ENCODE data around the gene MAP3K21.

MAP3K21 gene

GRCh38 chr1:233368106-233368788, 40.7 kb downstream of the MAP3K21 start:
- DNase-seq (ENCODE audit: low spot score), result no peak
- no peak for TF ChIP-seq CTCF (IDR thresholded peaks at IDR 0.05; ENCODE audit: extremely low read depth, missing control alignments)

GRCh38 chr1:233368789-233369130, 41.2 kb downstream of the MAP3K21 start:
- DNase-seq (ENCODE audit: low spot score), result no peak
- TF ChIP-seq CTCF (IDR thresholded peaks at IDR 0.05; ENCODE audit: extremely low read depth, missing control alignments), result no peak

GRCh38 chr1:233372218-233373120, 44.9 kb downstream of the MAP3K21 start:
- TF ChIP-seq CTCF (IDR thresholded peaks at IDR 0.05; ENCODE audit: extremely low read depth, missing control alignments), result no peak
- no peak for DNase-seq (ENCODE audit: low spot score)

- TF ChIP-seq CTCF (IDR thresholded peaks at IDR 0.05; ENCODE audit: extremely low read depth, missing control alignments), result no peak
- DNase-seq (ENCODE audit: low spot score), result no peak
Observed at GRCh38 chr1:233373226-233373625, 45.7 kb downstream of the MAP3K21 start.

GRCh38 chr1:233375653-233376052, 48.1 kb downstream of the MAP3K21 start:
- no peak for TF ChIP-seq CTCF (IDR thresholded peaks at IDR 0.05; ENCODE audit: extremely low read depth, missing control alignments)
- DNase-seq (ENCODE audit: low spot score), result no peak

- no peak for DNase-seq (ENCODE audit: low spot score)
- no peak for TF ChIP-seq CTCF (IDR thresholded peaks at IDR 0.05; ENCODE audit: extremely low read depth, missing control alignments)
Observed at GRCh38 chr1:233376382-233377110, 49.0 kb downstream of the MAP3K21 start.
